Mesodermal cell (in vitro differentiated cells): ENCODE results near the gene SLC6A15.
A peak's percentile ranks its signal among the peaks of the same experiment; 100 is the strongest.

Source experiments
- H3K27ac ChIP-seq: 2 replicates; pipeline ENCODE4 v1.7.0; 2013; ENCODE audit warnings: mild to moderate bottlenecking, low read depth, low read length, moderate library complexity; ENCODE audit not compliant: severe bottlenecking
- H3K36me3 ChIP-seq: 2 replicates; pipeline ENCODE4 v1.7.1; 2013; ENCODE audit warnings: mild to moderate bottlenecking, low read length, moderate library complexity; ENCODE audit not compliant: control insufficient read depth, insufficient read depth
- H3K4me1 ChIP-seq: one replicate; pipeline ENCODE4 v1.7.1; 2013; ENCODE audit warnings: mild to moderate bottlenecking, low read length; ENCODE audit not compliant: insufficient read depth, control insufficient read depth, poor library complexity, severe bottlenecking
- H3K4me3 ChIP-seq: 2 replicates; pipeline ENCODE4 v1.7.0; 2013; ENCODE audit warnings: low read length, control low read depth, mild to moderate bottlenecking; ENCODE audit not compliant: insufficient read depth, poor library complexity, severe bottlenecking; ENCODE audit errors: extremely low read depth
- H3K9me3 ChIP-seq: 2 replicates; pipeline ENCODE4 v1.7.1; 2013; ENCODE audit warnings: mild to moderate bottlenecking, low read length, moderate library complexity; ENCODE audit not compliant: control insufficient read depth
- WGBS, 2 experiments: methylation state at CpG; one replicate each; pipeline ENCODE4 v1.1.5; 2013; ENCODE audit warnings: missing lambda C conversion rate in 2 of 2; ENCODE audit not compliant: insufficient coverage in 2 of 2; 5-methylcytosine and 5-hydroxymethylcytosine counted together

Gene SLC6A15

GRCh38 chr12:84919271-84919670, 6.7 kb upstream of the SLC6A15 start:
- H3K27ac ChIP-seq = no peak overlapping the region
- H3K36me3 ChIP-seq = no peaks in the 10 kb centered on the region
- no CpG with 5 or more reads among the region's 1 CpG for WGBS, 2 experiments
- no peaks in the 10 kb centered on the region for H3K4me1 ChIP-seq
- no peak overlapping the region for H3K4me3 ChIP-seq
- H3K9me3 ChIP-seq = no peaks in the 10 kb centered on the region

DNA sequence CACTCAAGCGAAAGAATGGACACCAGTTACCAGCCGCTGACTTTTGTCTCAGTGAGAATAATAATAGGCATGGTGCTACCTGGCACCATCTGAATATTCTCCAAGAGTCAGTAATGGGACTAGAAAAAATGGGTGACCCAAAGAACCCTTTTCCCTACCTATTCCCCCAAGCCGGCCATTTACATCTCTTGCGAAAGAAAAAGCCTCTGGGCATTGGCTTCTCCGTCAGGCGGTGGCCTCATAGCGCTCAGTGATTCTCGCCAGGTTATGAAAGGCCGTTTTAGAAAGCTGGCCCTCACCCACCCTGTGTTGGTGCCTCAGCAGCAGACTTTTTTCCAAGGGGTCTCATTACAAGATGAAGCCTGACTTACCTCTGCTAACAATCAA, 523 bp upstream of the SLC6A15 start:
- Histone ChIP-seq H3K4me3 (peak overlapping the region; percentile 45), H3K4me1 (no peaks in the 10 kb centered on the region), H3K36me3 (no peaks in the 10 kb centered on the region), H3K27ac (no peak overlapping the region), H3K9me3 (no peaks in the 10 kb centered on the region)
- 2 to 17% methylated on average over 7 to 9 of the region's 9 CpGs for WGBS, 2 experiments

GRCh38 chr12:84911271-84912197, 1.1 kb downstream of the SLC6A15 start:
- Histone ChIP-seq H3K27ac (peak overlapping the region; percentile 55), H3K9me3 (no peaks in the 10 kb centered on the region), H3K4me1 (no peaks in the 10 kb centered on the region), H3K4me3 (peak overlapping the region; percentile 45), H3K36me3 (no peaks in the 10 kb centered on the region)
- WGBS, 2 experiments = 0 to 1% methylated on average over 21 to 25 of the region's 48 CpGs

DNA sequence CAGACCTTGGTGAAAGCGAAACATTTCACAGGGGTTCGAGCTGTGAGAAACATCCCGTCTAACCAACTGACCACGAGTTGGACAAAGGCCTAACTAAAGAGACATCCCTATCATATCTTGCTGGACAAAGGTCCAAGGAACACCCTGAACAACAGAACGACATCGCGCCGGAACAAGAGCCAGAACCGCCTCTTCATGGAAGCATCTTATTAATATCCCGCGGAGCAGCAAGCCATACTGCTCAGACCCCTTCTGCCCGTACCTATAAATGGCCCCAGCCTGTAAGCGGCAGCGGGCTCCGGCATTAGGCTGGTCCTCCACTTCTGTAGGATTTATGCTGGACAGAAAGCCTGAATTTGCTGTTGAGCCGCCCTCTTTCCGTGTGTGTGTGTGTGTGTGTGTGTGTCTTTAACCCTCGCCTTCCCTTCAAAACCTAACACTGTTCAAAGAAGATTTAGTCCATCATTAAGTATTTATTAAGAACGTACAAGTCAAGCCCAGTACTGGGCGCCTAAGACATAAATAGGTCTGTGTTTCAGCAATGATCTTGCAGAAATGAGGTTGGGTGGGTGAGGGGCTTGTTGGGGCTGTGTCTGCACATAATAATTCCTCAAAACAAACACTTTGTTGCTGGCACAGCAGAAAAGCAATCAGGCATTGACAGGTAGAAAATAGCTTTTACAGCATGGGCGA, 1.9 kb downstream of the SLC6A15 start:
- H3K4me3 ChIP-seq = peak overlapping the region; percentile 45
- 13 to 29% methylated on average over 5 to 11 of the region's 21 CpGs for WGBS, 2 experiments
- H3K27ac ChIP-seq = peak overlapping the region; percentile 55
- H3K9me3 ChIP-seq = no peaks in the 10 kb centered on the region
- no peaks in the 10 kb centered on the region for H3K4me1 ChIP-seq
- no peaks in the 10 kb centered on the region for H3K36me3 ChIP-seq

DNA sequence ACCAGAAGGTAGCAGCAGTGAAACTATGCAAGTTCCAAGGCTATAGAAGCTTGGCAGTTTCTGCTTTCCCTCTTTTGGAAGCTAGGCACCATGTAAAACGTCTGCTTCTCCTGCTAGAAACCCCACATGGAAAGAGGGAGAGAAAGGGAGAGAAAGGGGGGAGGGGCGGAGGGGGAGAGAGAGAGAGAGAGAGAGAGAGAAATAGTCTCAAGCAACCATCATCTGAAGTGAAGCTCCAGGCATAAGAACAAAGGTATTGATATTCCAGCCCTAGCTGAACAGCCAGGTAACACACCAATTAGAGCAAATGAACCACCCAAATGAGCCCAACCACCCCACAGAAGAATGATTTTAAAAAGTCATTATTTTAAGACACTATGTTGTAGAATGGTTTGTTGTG, 8.5 kb downstream of the SLC6A15 start:
- Histone ChIP-seq H3K9me3 (no peaks in the 10 kb centered on the region), H3K36me3 (no peaks in the 10 kb centered on the region), H3K4me1 (no peaks in the 10 kb centered on the region), H3K27ac (no peak overlapping the region), H3K4me3 (no peak overlapping the region)
- no CpG with 5 or more reads among the region's 2 CpGs for WGBS, 2 experiments

DNA sequence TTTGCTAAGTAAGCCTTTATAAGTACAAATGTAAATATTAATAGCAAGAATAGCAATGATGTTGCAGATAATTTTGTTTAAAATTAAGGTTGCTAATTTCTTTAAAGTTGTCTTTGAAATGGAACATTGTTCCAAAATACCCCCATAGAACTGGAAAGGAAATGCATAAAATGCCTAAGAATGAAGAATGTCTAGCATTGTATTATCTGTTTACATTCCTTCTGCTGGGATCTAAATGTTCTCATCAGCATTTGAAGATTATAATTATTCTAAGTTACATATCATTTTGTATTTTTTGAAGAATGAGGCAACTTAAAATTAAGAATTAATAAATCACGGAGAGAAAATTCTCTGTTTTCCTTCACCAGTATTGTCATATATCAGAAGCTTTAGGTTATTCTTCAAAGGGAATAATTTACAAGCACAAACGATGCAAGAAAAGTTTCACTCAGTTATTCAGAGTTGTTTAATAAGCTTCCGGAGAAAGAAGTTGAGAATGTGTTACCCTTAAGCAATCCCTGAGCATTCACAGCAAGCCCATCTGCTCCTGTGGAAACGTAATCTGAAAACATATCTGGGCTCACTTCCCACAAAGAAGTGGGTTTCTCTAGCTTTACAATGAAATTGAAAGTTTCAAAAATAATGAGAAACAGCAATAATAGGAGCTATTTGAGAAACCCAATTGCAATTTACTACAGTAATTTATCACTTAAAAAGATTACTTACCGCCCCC, 21.3 kb downstream of the SLC6A15 start:
- H3K9me3 ChIP-seq = no peaks in the 10 kb centered on the region
- H3K4me1 ChIP-seq = no peaks in the 10 kb centered on the region
- no peak overlapping the region for H3K27ac ChIP-seq
- no peaks in the 10 kb centered on the region for H3K36me3 ChIP-seq
- 83 to 89% methylated on average over 2 of the region's 5 CpGs for WGBS, 2 experiments
- no peak overlapping the region for H3K4me3 ChIP-seq

GRCh38 chr12:84889818-84890217, 22.8 kb downstream of the SLC6A15 start:
- H3K4me1 ChIP-seq = no peaks in the 10 kb centered on the region
- no peaks in the 10 kb centered on the region for H3K36me3 ChIP-seq
- no peaks in the 10 kb centered on the region for H3K9me3 ChIP-seq
- no peak overlapping the region for H3K4me3 ChIP-seq
- H3K27ac ChIP-seq = no peak overlapping the region
- WGBS, 2 experiments = no CpG with 5 or more reads among the region's 2 CpGs

DNA sequence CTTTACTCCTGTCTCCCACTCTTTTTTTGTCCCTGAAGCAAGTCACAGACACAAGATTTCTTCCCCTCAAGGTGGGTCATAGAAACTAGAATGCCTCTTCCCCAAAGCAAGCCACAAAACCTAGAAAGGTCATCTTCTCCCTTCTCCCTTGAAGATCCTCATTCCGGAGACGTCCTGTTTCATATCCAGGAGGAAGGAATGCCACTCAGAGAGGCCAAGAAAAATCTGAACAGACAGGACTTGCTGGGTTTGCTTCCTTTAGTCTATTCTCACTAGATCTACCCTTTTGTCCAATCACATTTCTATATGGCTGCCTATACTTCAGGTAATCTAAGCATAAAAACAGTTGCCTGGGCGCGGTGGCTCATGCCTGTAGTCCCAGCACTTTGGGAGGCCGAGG, 23.7 kb downstream of the SLC6A15 start:
- Histone ChIP-seq H3K36me3 (no peaks in the 10 kb centered on the region), H3K4me3 (no peak overlapping the region), H3K27ac (no peak overlapping the region), H3K4me1 (no peaks in the 10 kb centered on the region), H3K9me3 (no peaks in the 10 kb centered on the region)
- WGBS, 2 experiments = 82 to 96% methylated on average over 2 to 3 of the region's 5 CpGs

- H3K27ac ChIP-seq = no peak overlapping the region
- 67 to 83% methylated on average over 2 of the region's 2 CpGs for WGBS, 2 experiments
- H3K4me1 ChIP-seq = no peaks in the 10 kb centered on the region
- H3K9me3 ChIP-seq = no peaks in the 10 kb centered on the region
- H3K36me3 ChIP-seq = no peaks in the 10 kb centered on the region
- no peak overlapping the region for H3K4me3 ChIP-seq
Observed at GRCh38 chr12:84877340-84877739, 35.3 kb downstream of the SLC6A15 start.

DNA sequence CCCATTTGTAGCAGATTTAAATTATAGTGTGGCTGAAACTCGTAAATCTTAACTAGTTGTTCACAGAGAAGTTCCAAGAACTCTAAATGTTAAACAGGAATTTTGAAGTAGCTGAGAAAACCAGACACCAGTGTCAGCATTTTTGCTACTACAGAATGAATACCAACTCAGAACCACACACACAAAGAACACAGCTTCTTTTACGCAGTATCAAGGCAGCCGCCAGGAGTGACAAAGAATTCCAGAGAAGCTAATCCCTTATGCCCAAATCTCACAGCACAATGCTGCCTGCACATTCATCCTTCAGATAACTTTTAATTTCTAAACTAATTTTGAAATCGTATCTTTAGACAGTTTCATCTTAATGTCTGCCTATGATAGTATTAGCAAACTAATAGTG, 37.4 kb downstream of the SLC6A15 start:
- H3K4me1 ChIP-seq = no peaks in the 10 kb centered on the region
- no peaks in the 10 kb centered on the region for H3K9me3 ChIP-seq
- WGBS, 2 experiments = 56 to 68% methylated on average over 2 of the region's 4 CpGs
- H3K27ac ChIP-seq = no peak overlapping the region
- no peaks in the 10 kb centered on the region for H3K36me3 ChIP-seq
- no peak overlapping the region for H3K4me3 ChIP-seq
